Lower leg skin (tissue), 3 donors: ENCODE measurements around the gene PCDHA9.

Experiments
- POLR2A ChIP-seq, 2 donors: fragments of 450-650 bp; IDR thresholded peaks; one replicate each; pipeline ENCODE4 v1.6.1; 2016 to 2017; ENCODE audit warnings: antibody characterized with exemption in 2 of 2, mild to moderate bottlenecking in 1 of 2, moderate library complexity in 1 of 2
- TF ChIP-seq, protein P1 (sequence below), 3 donors: fragments of 450-650 bp; IDR thresholded peaks; one replicate each; pipeline ENCODE4 v1.5.1; 2016; ENCODE audit warnings: antibody characterized with exemption in 3 of 3, mild to moderate bottlenecking in 3 of 3, moderate library complexity in 2 of 3

- no peak for TF ChIP-seq POLR2A (IDR thresholded peaks at IDR 0.05)
- TF ChIP-seq, protein P1, sequence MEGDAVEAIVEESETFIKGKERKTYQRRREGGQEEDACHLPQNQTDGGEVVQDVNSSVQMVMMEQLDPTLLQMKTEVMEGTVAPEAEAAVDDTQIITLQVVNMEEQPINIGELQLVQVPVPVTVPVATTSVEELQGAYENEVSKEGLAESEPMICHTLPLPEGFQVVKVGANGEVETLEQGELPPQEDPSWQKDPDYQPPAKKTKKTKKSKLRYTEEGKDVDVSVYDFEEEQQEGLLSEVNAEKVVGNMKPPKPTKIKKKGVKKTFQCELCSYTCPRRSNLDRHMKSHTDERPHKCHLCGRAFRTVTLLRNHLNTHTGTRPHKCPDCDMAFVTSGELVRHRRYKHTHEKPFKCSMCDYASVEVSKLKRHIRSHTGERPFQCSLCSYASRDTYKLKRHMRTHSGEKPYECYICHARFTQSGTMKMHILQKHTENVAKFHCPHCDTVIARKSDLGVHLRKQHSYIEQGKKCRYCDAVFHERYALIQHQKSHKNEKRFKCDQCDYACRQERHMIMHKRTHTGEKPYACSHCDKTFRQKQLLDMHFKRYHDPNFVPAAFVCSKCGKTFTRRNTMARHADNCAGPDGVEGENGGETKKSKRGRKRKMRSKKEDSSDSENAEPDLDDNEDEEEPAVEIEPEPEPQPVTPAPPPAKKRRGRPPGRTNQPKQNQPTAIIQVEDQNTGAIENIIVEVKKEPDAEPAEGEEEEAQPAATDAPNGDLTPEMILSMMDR (IDR thresholded peaks at IDR 0.05) = no peak
Observed at GRCh38 chr5:140828362-140828737, 19.8 kb upstream of the PCDHA9 start.
